HT1080 (cell line): ENCODE measurements around the gene MLC1. TPM values are rescaled to one million over a fixed set of nuclear protein-coding genes. Genes with fewer than 3 reads are reported as not detected.
"Not testable (repeated sequence)": the region's sequence is repeated elsewhere in the genome, so short reads cannot be mapped to it uniquely, and the experiment has no call there.

Experiments used
- DNase-seq: peaks from one replicate; pipeline ENCODE4 v3.0.0-alpha.2; 2015; ENCODE audit warnings: low read depth
- total RNA-seq: library from RNA; depleted of rRNA; stranded (reverse); fragments of >200 nt; shearing (Covaris generic); gene quantifications from 2 replicates; pipeline ENCODE4 v1.2.3, GENCODE V29; 2014

Gene MLC1
- total RNA-seq, 1 experiment from 2014 or later, result 0.10 TPM

DNA sequence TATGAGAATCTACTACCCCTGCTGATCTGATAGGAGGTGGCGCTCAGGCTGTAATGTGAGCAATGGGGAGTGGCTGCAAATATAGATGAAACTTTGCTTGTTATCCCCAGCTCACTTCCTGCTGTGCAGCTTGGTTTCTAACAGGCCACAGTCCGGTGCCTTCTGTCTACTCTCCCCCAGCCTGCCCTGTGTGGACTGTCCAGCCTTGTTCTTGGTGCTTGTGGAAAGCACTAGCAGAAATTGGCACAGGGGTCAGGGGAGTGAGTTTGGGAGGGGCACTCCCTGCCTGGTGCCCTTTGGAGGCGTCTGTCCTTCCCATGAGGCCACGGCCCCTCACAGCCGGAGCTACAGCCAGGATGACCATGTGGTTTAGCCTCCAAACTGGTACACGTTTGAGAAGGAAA is 18.9 kb upstream of the MLC1 start:
- DNase-seq, result no peak

GRCh38 chr22:50102946-50103345 is 17.7 kb upstream of the MLC1 start:
- no peak for DNase-seq

GRCh38 chr22:50101870-50102565 is 16.8 kb upstream of the MLC1 start:
- DNase-seq, result no peak

DNA sequence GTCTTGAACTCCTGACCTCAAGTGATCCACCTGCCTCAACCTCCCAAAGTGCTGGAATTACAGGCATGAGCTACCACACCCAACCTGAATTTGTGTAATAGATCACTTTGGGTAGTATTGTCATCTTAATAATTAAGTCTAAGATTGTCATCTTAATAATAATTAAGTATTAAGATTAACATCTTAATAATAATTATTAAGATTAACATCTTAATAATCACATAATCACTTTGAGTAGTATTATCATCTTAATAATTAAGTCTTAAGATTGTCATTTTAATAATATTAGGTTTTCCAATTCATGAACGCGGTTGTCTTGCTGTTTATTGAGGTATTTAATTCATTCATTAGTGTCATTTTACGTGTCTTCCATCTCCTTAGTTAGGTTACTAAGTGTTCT is 12.8 kb upstream of the MLC1 start:
- no peak for DNase-seq

- no peak for DNase-seq
Observed at GRCh38 chr22:50092342-50092741, 7.1 kb upstream of the MLC1 start.

GRCh38 chr22:50091092-50091768 is 6.0 kb upstream of the MLC1 start:
- no peak for DNase-seq

GRCh38 chr22:50090412-50090714 is 5.1 kb upstream of the MLC1 start:
- no peak for DNase-seq

DNA sequence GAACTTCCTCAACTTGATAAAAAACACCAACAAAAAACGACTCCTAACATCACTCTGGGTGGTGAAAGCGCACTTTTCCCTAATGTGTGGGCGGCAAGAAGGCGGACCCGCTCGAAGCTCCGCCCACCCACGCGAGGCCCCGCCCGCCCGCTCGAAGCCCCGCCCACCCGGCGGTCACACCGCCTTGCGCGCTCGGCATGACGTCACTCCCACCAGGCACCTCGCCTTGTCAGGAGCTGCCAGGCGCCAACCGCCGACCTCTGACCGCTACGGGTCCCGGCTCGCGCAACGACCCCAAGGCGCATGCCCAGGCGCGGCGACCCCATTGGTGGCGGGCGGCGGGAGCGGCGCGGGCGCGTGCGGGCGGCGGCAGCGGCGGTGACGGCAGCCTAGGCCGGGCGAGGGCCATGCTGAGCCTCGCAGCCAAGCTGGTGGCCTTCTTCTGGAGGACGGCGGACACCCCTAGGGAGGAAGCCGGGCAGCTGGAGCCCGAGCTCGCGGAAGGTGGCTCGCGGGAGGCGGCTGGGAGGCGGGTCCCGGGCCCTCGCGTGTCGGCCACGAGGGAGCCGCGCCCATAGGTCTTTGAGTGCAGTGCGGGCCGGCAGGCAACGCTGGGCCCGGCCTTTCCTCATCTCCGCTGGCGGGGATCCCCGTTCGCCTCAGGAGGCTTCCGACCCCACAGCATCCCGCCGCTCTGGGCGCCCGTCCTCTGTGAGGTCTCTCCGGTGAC is 4.6 kb upstream of the MLC1 start, which contains the start of gene MOV10L1:
Gene MOV10L1, plus strand, starts transcription at position 325 of the 730 bp plus-strand sequence. Its CDS starts 83 bp downstream, at position 408.
- no peak for DNase-seq

DNA sequence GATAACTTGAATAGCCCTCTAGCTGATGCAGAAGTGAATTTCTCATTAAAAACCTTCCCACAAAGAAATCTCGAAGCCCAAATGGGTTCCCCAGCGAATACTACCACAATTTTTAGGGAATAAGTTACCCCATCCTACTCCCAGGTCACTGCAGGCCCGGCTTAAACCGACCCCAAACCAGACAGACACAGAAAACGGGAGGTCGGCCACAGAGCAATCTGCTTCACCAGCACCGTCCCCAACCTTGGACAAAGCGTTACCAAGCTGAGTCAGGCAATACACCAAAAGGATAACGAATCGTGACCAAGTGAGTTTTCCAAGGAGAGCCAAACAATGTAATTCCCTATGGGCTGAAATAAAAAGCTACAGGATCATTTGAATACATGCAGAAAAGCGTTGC is 4.0 kb upstream of the MLC1 start:
- no peak for DNase-seq

- no peak for DNase-seq
Observed at GRCh38 chr22:50088096-50088495, 2.9 kb upstream of the MLC1 start.

GRCh38 chr22:50087646-50088045 is 2.4 kb upstream of the MLC1 start:
- DNase-seq, result no peak

- DNase-seq, result not testable (repeated sequence)
Observed at GRCh38 chr22:50086975-50087374, 1.7 kb upstream of the MLC1 start.

- no peak for DNase-seq
Observed at GRCh38 chr22:50086526-50086925, 1.3 kb upstream of the MLC1 start.

DNA sequence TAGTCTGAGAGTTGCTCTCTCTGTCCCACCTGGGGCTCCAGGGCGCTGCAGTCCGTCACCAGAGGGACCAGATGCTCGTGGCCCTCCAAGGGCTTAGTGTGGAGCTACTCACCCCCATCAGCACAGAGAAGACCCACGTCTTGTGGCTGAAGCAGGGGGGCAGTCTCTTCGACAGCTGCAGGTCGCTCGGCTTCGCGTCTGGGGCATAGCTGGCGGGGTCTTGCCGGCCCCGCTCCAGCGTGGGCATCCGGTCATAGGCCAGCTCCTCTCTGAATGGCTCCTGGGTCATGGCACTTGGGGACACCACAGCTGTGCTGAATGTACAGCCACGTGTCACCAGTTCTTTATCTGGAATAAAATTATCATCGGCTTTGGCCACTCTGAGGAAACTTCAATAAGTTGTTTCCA is 608 bp downstream of the MLC1 start:
- no peak for DNase-seq

GRCh38 chr22:50084080-50084477 is 1.1 kb downstream of the MLC1 start:
- DNase-seq, result no peak

DNA sequence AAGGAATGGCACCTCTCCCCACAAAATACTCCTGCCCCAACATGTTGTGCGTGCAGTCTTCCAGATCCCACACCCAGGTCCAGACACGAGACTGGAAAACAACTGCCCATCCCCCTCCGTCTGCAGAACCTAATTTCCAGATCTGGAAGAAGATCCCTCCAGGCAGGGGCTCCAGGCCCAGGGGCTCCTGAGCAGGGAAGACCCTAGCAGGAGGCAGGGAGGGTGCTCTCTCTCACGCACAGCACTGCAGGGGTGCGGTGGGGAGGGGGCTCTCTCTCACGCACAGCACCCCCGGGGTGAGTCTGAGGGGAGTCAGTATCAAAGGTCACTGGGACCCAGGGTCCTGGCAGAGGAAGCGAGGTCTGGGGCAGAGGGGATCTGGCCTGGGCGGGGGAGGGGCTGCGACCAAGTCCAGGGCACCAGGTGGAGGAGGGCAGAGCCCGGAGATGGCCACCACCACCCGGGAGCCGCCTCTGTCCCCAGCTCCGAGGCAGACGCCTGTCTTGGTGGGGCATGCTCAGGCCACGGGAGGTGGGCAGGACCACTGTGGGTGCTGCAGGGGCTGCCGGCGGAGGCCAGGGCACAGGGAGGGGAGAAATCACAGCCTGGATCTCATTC is 1.7 kb downstream of the MLC1 start:
- DNase-seq, result no peak

GRCh38 chr22:50082961-50083461 is 2.2 kb downstream of the MLC1 start:
- DNase-seq, result no peak

GRCh38 chr22:50082197-50082715 is 3.0 kb downstream of the MLC1 start:
- DNase-seq, result no peak

DNA sequence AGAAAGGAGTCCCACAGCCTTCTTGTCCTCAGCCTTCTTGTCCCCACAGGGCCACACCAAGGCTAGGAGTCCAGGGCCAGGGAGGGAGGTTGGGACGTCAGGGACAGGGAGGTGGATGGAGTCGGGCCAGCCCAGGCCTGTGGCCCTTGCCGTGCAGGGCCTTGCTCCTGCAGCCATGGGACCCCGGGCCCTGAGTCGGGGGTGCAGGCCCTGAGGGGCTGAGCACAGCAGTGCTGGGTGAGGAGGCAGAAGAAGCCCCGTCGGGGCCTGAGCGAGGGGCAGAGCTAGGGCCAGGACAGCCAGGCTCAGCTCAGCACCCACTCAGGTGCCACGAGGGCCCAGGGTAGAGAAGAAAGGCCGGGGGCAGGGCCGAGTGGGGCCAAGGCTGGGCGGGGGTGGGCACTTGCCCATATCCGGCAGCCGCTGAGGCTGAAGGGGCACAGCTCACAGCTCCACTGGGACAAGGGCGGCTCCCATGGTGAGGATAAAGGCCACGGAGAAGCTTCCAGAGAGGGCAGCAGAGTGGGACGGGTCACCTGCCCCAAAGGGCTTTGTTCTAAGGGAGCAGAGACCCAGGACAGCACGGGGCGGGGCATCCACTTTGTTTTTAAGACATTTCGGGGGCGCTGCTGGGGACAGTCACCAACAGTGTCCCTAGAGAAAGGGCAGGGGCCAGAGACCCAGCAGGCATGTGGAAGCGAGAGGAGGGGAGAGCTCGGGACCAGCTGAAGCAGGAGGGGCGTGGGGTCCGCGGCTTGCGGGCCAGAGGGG is 3.6 kb downstream of the MLC1 start:
- no peak for DNase-seq

- no peak for DNase-seq
Observed at GRCh38 chr22:50080077-50080465, 5.2 kb downstream of the MLC1 start.

DNA sequence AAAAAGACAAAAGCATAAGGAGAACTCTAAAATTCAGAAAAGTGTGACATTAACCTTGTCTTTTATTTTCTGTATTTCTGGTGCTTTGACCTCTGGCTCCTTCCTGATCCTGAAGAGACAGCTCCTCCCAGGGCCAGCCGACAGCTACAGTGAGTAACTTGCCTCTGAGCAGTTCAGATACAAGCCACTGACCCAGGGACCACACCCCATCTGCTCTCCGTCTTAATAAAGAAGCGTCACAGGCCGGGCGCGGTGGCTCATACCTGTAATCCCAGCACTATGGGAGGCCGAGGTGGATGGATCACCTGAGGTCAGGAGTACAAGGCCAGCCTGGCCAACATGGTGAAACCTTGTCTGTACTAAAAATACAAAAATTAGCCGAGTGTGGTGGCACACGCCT is 6.5 kb downstream of the MLC1 start:
- DNase-seq, result no peak
